Measurements from ENCODE around the gene PDE6B. TPM values are rescaled to one million over a fixed set of nuclear protein-coding genes. Genes with fewer than 3 reads are reported as not detected.

The PDE6B gene
- total RNA-seq, 2 experiments from 2014 or later, result 11.4 to 13.9 TPM

GRCh38 chr4:600850-601515 is 24.4 kb upstream of the PDE6B start:
- peak; percentile 71 for DNase-seq
- ChIA-PET CTCF (interaction anchor here (0.9 to 1.0 kb wide), 3 partner anchors 11 to 21 kb away, joined by 3 to 4 read pairs (median 3); no protein-coding TSS in a partner anchor), POLR2A (interaction anchor here (0.7 kb wide), 1 partner anchor 73 kb away, joined by 3 read pairs; the partner anchor contains the start of genes ATP5ME and MYL5)
- ATAC-seq, result peak; percentile 74
- intact Hi-C loops (cut with micrococcal nuclease), result no loop called here
- H3K27me3 Mint-ChIP-seq, result peaks cover 23% of the 10 kb centered on the region
- no peak overlapping the region for H3K27ac Mint-ChIP-seq
- no peaks in the 10 kb centered on the region for H3K36me3 Mint-ChIP-seq (ENCODE audit: low read depth)
- TF ChIP-seq CTCF (IDR thresholded peaks at IDR 0.05), result no peak
- no peak overlapping the region for H3K4me3 Mint-ChIP-seq
- no peaks in the 10 kb centered on the region for H3K9me3 Mint-ChIP-seq
- H3K4me1 Mint-ChIP-seq (ENCODE audit: low read depth), result peaks cover 18% of the 10 kb centered on the region

- Mint-ChIP-seq H3K4me3 (no peak overlapping the region), H3K9me3 (no peaks in the 10 kb centered on the region), H3K4me1 (ENCODE audit: low read depth) (peaks cover 18% of the 10 kb centered on the region), H3K27ac (no peak overlapping the region), H3K36me3 (ENCODE audit: low read depth) (no peaks in the 10 kb centered on the region), H3K27me3 (peaks cover 19% of the 10 kb centered on the region)
- ATAC-seq, result no peak
- no peak for TF ChIP-seq CTCF (IDR thresholded peaks at IDR 0.05)
- intact Hi-C loops (cut with micrococcal nuclease), result no loop called here
- ChIA-PET CTCF (interaction anchor here (0.9 to 1.5 kb wide), 9 partner anchors 14 to 165 kb away, joined by 3 to 6 read pairs (median 3); partner anchors contain the start of genes ATP5ME and MYL5), POLR2A (interaction anchor here (0.5 kb wide), 2 partner anchors 236 to 244 kb away, joined by 3 to 5 read pairs; no protein-coding TSS in a partner anchor)
- DNase-seq, result no peak
Measured at GRCh38 chr4:601612-602558, 23.5 kb upstream of the PDE6B start.

- intact Hi-C loops (cut with micrococcal nuclease), result no loop called here
- H3K36me3 Mint-ChIP-seq (ENCODE audit: low read depth), result no peaks in the 10 kb centered on the region
- CTCF ChIA-PET, result interaction anchor here (0.5 to 1.5 kb wide), 16 partner anchors 14 to 359 kb away, joined by 3 to 9 read pairs (median 4); partner anchors contain the start of genes ATP5ME and MYL5
- H3K9me3 Mint-ChIP-seq, result no peaks in the 10 kb centered on the region
- no peak overlapping the region for H3K27ac Mint-ChIP-seq
- peaks cover 18% of the 10 kb centered on the region for H3K4me1 Mint-ChIP-seq (ENCODE audit: low read depth)
- TF ChIP-seq CTCF (IDR thresholded peaks at IDR 0.05), result peak; percentile 85
- POLR2A ChIA-PET, result interaction anchor here (0.5 kb wide), 2 partner anchors 158 to 237 kb away, joined by 3 to 5 read pairs; no protein-coding TSS in a partner anchor
- DNase-seq (peak; percentile 89), ATAC-seq (peak; percentile 95)
- H3K4me3 Mint-ChIP-seq, result no peak overlapping the region
- peaks cover 16% of the 10 kb centered on the region for H3K27me3 Mint-ChIP-seq
Measured at GRCh38 chr4:602559-602942, 22.8 kb upstream of the PDE6B start.

GRCh38 chr4:604131-604530 is 21.2 kb upstream of the PDE6B start:
- H3K9me3 Mint-ChIP-seq, result no peaks in the 10 kb centered on the region
- peaks cover 18% of the 10 kb centered on the region for H3K4me1 Mint-ChIP-seq (ENCODE audit: low read depth)
- ATAC-seq (no peak), DNase-seq (peak; percentile 73)
- H3K27me3 Mint-ChIP-seq, result peaks cover 11% of the 10 kb centered on the region
- CTCF ChIA-PET, result no interaction called here
- intact Hi-C loops (cut with micrococcal nuclease), result no loop called here
- H3K27ac Mint-ChIP-seq, result no peak overlapping the region
- no peak for TF ChIP-seq CTCF (IDR thresholded peaks at IDR 0.05)
- no peak overlapping the region for H3K4me3 Mint-ChIP-seq
- H3K36me3 Mint-ChIP-seq (ENCODE audit: low read depth), result no peaks in the 10 kb centered on the region
- POLR2A ChIA-PET, result no interaction called here
